GM10248 (cell line): ENCODE measurements around the gene ARL15.

Experiments
- CTCF ChIA-PET: fragments of 300-600 bp; sonication (Branson Sonifier 250); formaldehyde crosslinking; extraction: SDS; loops from one replicate; lab custom pipeline; 2021; ENCODE audit warnings: antibody characterized with exemption; lab: Yijun Ruan, JAX
- POLR2A ChIA-PET: fragments of 350-650 bp; sonication (Branson Sonifier 250); formaldehyde crosslinking; extraction: SDS; loops from one replicate; lab custom pipeline; 2020; ENCODE audit warnings: antibody characterized with exemption; lab: Yijun Ruan, JAX
- DNase-seq: peaks from one replicate; pipeline ENCODE4 v3.0.0; 2012; ENCODE audit errors: extremely low spot score
- TF ChIP-seq, protein P1 (sequence below): IDR thresholded peaks from 2 replicates; pipeline ENCODE4 v1.5.1; 2012; ENCODE audit warnings: mild to moderate bottlenecking, low read depth; ENCODE audit errors: extremely low read depth, missing control alignments, control extremely low read depth

ARL15 gene

DNA sequence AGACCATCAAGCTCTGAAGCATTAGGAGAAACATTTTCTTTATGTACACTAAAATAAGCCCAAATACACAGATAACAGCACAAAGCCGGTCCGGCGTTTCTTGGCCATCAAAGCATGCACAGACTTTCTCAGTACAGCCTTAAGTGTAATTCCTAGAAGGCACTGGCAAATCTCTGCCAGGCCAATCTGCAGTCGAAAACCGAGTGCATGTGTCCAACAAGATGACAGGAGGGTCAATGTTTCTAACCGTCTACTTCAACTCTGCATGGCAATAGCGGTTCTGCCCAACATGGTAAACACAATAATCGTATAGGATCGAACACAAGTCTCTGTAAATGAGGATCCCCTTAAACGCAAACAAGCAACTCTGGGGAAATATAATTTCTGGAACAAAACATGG lies 1.1 kb downstream of the ARL15 start:
- TF ChIP-seq, protein P1, sequence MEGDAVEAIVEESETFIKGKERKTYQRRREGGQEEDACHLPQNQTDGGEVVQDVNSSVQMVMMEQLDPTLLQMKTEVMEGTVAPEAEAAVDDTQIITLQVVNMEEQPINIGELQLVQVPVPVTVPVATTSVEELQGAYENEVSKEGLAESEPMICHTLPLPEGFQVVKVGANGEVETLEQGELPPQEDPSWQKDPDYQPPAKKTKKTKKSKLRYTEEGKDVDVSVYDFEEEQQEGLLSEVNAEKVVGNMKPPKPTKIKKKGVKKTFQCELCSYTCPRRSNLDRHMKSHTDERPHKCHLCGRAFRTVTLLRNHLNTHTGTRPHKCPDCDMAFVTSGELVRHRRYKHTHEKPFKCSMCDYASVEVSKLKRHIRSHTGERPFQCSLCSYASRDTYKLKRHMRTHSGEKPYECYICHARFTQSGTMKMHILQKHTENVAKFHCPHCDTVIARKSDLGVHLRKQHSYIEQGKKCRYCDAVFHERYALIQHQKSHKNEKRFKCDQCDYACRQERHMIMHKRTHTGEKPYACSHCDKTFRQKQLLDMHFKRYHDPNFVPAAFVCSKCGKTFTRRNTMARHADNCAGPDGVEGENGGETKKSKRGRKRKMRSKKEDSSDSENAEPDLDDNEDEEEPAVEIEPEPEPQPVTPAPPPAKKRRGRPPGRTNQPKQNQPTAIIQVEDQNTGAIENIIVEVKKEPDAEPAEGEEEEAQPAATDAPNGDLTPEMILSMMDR: no peak

DNA sequence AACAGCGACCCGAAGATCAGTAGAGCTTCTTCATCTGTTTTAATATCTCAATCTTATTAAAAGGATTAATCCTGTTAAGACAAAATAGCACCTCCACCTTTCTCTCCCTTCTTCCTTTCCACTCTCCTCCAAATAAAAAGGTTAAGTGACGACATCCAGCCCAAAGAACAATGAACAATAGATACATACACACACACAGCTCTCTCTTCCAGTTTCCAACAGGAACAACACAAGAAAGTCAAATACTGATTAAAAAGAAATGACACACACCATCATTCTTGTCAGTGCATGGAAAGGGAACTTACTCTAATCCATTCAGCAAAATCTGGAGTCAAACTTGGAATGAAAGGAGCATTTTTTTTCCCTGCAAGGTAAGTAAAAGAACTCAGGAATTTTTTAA lies 2.8 kb downstream of the ARL15 start:
- POLR2A ChIA-PET: no interaction called here
- no peak for DNase-seq
- TF ChIP-seq, protein P1: no peak
- CTCF ChIA-PET: interaction anchor here (1.2 kb wide), 1 partner anchor 10 kb away, joined by 3 read pairs; no protein-coding TSS in a partner anchor

More for the DNA sequence above, 1.1 kb downstream of the ARL15 start:
- no peak for DNase-seq
- CTCF ChIA-PET: interaction anchor here (1.0 to 1.2 kb wide), 3 partner anchors 18 to 195 kb away, joined by 3 read pairs; no protein-coding TSS in a partner anchor
- POLR2A ChIA-PET: no interaction called here

GRCh38 chr5:54306893-54307292 lies 3.5 kb downstream of the ARL15 start:
- CTCF ChIA-PET: interaction anchor here (1.2 to 1.3 kb wide), 2 partner anchors 11 kb away, joined by 3 read pairs; no protein-coding TSS in a partner anchor
- no peak for DNase-seq
- POLR2A ChIA-PET: no interaction called here
- TF ChIP-seq, protein P1: no peak

- CTCF ChIA-PET: interaction anchor here (1.0 to 1.8 kb wide), 3 partner anchors 10 to 21 kb away, joined by 3 to 4 read pairs (median 3); no protein-coding TSS in a partner anchor
- TF ChIP-seq, protein P1: no peak
- DNase-seq: no peak
- POLR2A ChIA-PET: no interaction called here
Observed at GRCh38 chr5:54305737-54306136, 4.6 kb downstream of the ARL15 start.

DNA sequence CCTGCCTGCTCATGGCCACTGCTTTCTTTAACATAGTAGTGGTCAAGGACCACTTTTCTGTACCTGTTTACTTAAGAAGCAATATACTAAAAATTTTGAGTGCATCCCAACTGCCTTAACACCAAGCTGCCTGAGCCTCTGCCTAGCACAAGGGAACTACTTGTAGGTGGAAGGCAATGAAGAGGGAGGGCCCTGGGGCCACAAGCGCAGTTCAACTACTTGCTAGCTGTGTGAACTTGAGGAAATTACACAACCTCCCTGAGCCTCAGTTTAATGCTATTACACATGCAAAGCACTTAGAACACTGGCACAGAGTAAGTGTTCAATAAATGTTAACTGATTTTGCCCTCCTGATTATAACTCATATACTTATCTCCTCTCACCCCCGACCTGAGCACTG lies 6.3 kb downstream of the ARL15 start:
- TF ChIP-seq, protein P1: no peak
- no peak for DNase-seq
- ChIA-PET CTCF (no interaction called here), POLR2A (no interaction called here)

- TF ChIP-seq, protein P1: no peak
- DNase-seq: no peak
- ChIA-PET POLR2A (interaction anchor here (3.9 kb wide), 1 partner anchor 8 kb away, joined by 27 read pairs; the partner anchor contains the start of gene ARL15), CTCF (interaction anchor here (1.4 kb wide), 1 partner anchor 9 kb away, joined by 3 read pairs; no protein-coding TSS in a partner anchor)
Observed at GRCh38 chr5:54302267-54302687, 8.1 kb downstream of the ARL15 start.
